GM11168 (cell line): ENCODE data around the gene IMPG2.

ENCODE experiments used
- in situ Hi-C: fragments of 300-500 bp; cut with MboI; formaldehyde crosslinking; loops from one replicate; pipeline ENCODE4 v1.12.0; 2022; ENCODE audit warnings: low sequenced_read_pairs; ENCODE audit not compliant: unreplicated experiment

Gene IMPG2

GRCh38 chr3:101193957-101194356 is 126.4 kb downstream of the IMPG2 start:
- in situ Hi-C loops, result no loop called here

- in situ Hi-C loops, result no loop called here
Observed at GRCh38 chr3:101189796-101190195, 130.6 kb downstream of the IMPG2 start.

- in situ Hi-C loops, result no loop called here
Observed at GRCh38 chr3:101189176-101189575, 131.2 kb downstream of the IMPG2 start.

GRCh38 chr3:101185341-101185740 is 135.0 kb downstream of the IMPG2 start:
- in situ Hi-C loops, result no loop called here

- in situ Hi-C loops, result no loop called here
Observed at GRCh38 chr3:101184111-101184510, 136.3 kb downstream of the IMPG2 start.

- in situ Hi-C loops, result no loop called here
Observed at GRCh38 chr3:101183151-101183550, 137.2 kb downstream of the IMPG2 start.

- in situ Hi-C loops, result no loop called here
Observed at GRCh38 chr3:101182734-101183133, 137.6 kb downstream of the IMPG2 start.

GRCh38 chr3:101181801-101182200 is 138.6 kb downstream of the IMPG2 start:
- in situ Hi-C loops, result no loop called here

- in situ Hi-C loops, result no loop called here
Observed at GRCh38 chr3:101179637-101180036, 140.7 kb downstream of the IMPG2 start.

GRCh38 chr3:101177577-101177976 is 142.8 kb downstream of the IMPG2 start:
- in situ Hi-C loops, result no loop called here
